Neural cell (in vitro differentiated cells): Measurements from ENCODE around the gene RFC2. TPM values are rescaled to one million over a fixed set of nuclear protein-coding genes. Genes with fewer than 3 reads are reported as not detected.

Experiments
- H2AFZ ChIP-seq: fragments of 200-600, 300-800 bp; sonication (generic), shearing (Covaris generic); 2 replicates; pipeline ENCODE4 v1.6.0; 2014; ENCODE audit warnings: low read depth, mild to moderate bottlenecking, antibody characterized with exemption, low read length, moderate library complexity
- H3F3A ChIP-seq: fragments of 200-600 bp; shearing (Covaris generic); 2 replicates; pipeline ENCODE4 v1.6.1; 2016; ENCODE audit warnings: mild to moderate bottlenecking, moderate library complexity, mixed read lengths, antibody characterized with exemption, low read length; ENCODE audit not compliant: insufficient read depth, poor library complexity, severe bottlenecking
- H3K27ac ChIP-seq: fragments of 200-600, 300-800 bp; sonication (generic), shearing (Covaris generic); 2 replicates; pipeline ENCODE4 v1.5.1; 2014; ENCODE audit warnings: mild to moderate bottlenecking, low read length, moderate library complexity
- H3K27me3 ChIP-seq: fragments of 300-800, 200-600 bp; sonication (generic), shearing (Covaris generic); 2 replicates; pipeline ENCODE4 v1.6.0; 2014; ENCODE audit warnings: mild to moderate bottlenecking, low read depth, low read length, moderate library complexity; ENCODE audit not compliant: insufficient read depth
- H3K36me3 ChIP-seq: fragments of 300-800, 200-600 bp; sonication (generic), shearing (Covaris generic); 2 replicates; pipeline ENCODE4 v1.5.1; 2014; ENCODE audit warnings: mild to moderate bottlenecking, antibody characterized with exemption, low read length, moderate library complexity; ENCODE audit not compliant: insufficient read depth
- H3K4me2 ChIP-seq: fragments of 300-800, 200-600 bp; sonication (generic), shearing (Covaris generic); 2 replicates; pipeline ENCODE4 v1.6.0; 2014; ENCODE audit warnings: mild to moderate bottlenecking, low read length
- H3K4me3 ChIP-seq: fragments of 300-800, 200-600 bp; sonication (generic), shearing (Covaris generic); 2 replicates; pipeline ENCODE4 v1.5.1; 2014; ENCODE audit warnings: mild to moderate bottlenecking, low read length, moderate library complexity
- H3K79me2 ChIP-seq: fragments of 200-600 bp; shearing (Covaris generic); replicated peaks from 2 replicates; pipeline ENCODE4 v1.6.0; 2014; ENCODE audit warnings: mild to moderate bottlenecking, low read length, moderate library complexity; ENCODE audit not compliant: insufficient read depth
- H3K9ac ChIP-seq: fragments of 300-800, 200-600 bp; sonication (generic), shearing (Covaris generic); 2 replicates; pipeline ENCODE4 v1.6.1; 2016; ENCODE audit warnings: mild to moderate bottlenecking, low read length, mixed read lengths
- H3K9me2 ChIP-seq: fragments of 200-600 bp; shearing (Covaris generic); 2 replicates; pipeline ENCODE4 v1.6.1; 2016; ENCODE audit warnings: mild to moderate bottlenecking, low read length, mixed read lengths; ENCODE audit not compliant: insufficient read depth
- H3K9me3 ChIP-seq: fragments of 200-600, 300-800 bp; sonication (generic), shearing (Covaris generic); 2 replicates; pipeline ENCODE4 v1.6.1; 2016; ENCODE audit warnings: mild to moderate bottlenecking, mixed run types, low read length, moderate library complexity, mixed read lengths
- H4K20me1 ChIP-seq: fragments of 200-600 bp; shearing (Covaris generic); 2 replicates; pipeline ENCODE4 v1.6.1; 2016; ENCODE audit warnings: mild to moderate bottlenecking, mixed run types; ENCODE audit not compliant: insufficient read depth
- CTCF ChIP-seq: fragments of 450-650 bp; IDR thresholded peaks from 2 replicates; pipeline ENCODE4 v1.5.1; 2014; ENCODE audit warnings: antibody characterized with exemption, mild to moderate bottlenecking, moderate library complexity; ENCODE audit not compliant: poor library complexity, severe bottlenecking
- EP300 ChIP-seq: fragments of 450-650 bp; conservative IDR thresholded peaks from 2 replicates; pipeline ENCODE4 v1.6.1; 2014; ENCODE audit warnings: antibody characterized with exemption, mild to moderate bottlenecking, moderate library complexity; ENCODE audit not compliant: poor library complexity, severe bottlenecking
- EZH2 ChIP-seq: fragments of 200-600, 300-800 bp; shearing (Covaris generic), sonication (generic); IDR thresholded peaks from 2 replicates; pipeline ENCODE4 v1.6.1; 2014; ENCODE audit warnings: antibody characterized with exemption, low read length, borderline replicate concordance, mild to moderate bottlenecking; ENCODE audit not compliant: insufficient read depth, poor library complexity, severe bottlenecking
- MXI1 ChIP-seq: fragments of 450-650 bp; conservative IDR thresholded peaks from 2 replicates; pipeline ENCODE4 v1.6.1; 2014; ENCODE audit warnings: antibody characterized with exemption, mild to moderate bottlenecking; ENCODE audit not compliant: poor library complexity, severe bottlenecking
- POLR2AphosphoS5 ChIP-seq: IDR thresholded peaks from 2 replicates; pipeline ENCODE4 v1.6.1; 2012
- RAD21 ChIP-seq: fragments of 450-650 bp; conservative IDR thresholded peaks from 2 replicates; pipeline ENCODE4 v1.6.1; 2014; ENCODE audit warnings: antibody characterized with exemption, mild to moderate bottlenecking, moderate library complexity
- REST ChIP-seq: IDR thresholded peaks from 2 replicates; pipeline ENCODE4 v1.6.1; 2012; ENCODE audit warnings: borderline replicate concordance
- SMC3 ChIP-seq: fragments of 450-650 bp; conservative IDR thresholded peaks from 2 replicates; pipeline ENCODE4 v1.6.1; 2014; ENCODE audit warnings: antibody characterized with exemption, mild to moderate bottlenecking, moderate library complexity; ENCODE audit not compliant: poor library complexity
- polyA plus RNA-seq: library from polyadenylated mRNA; depleted of rRNA; stranded (reverse); fragments of >200 nt; gene quantifications from 2 replicates; pipeline ENCODE4 v1.2.3, GENCODE V29; 2014

The RFC2 gene
- polyA plus RNA-seq, 1 donor from 2014 or later = 20.9 TPM

- Histone ChIP-seq H3K27me3 (no peaks in the 10 kb centered on the region), H3K9me2 (no peaks in the 10 kb centered on the region), H3K4me3 (no peak overlapping the region), H3K9me3 (no peaks in the 10 kb centered on the region), H2AFZ (no peak overlapping the region), H4K20me1 (no peaks in the 10 kb centered on the region), H3K79me2 (no peaks in the 10 kb centered on the region), H3K36me3 (no peaks in the 10 kb centered on the region), H3K4me2 (no peak overlapping the region), H3K9ac (no peak overlapping the region), H3F3A (no peaks in the 10 kb centered on the region), H3K27ac (no peak overlapping the region)
- TF ChIP-seq MXI1 (no peak), POLR2AphosphoS5 (no peak), EZH2 (no peak), SMC3 (no peak), REST (no peak), EP300 (no peak)
Observed at GRCh38 chr7:74215921-74216320, 38.3 kb downstream of the RFC2 start.

- Histone ChIP-seq H3K27ac (no peak overlapping the region), H4K20me1 (no peaks in the 10 kb centered on the region), H2AFZ (no peak overlapping the region), H3K9ac (no peak overlapping the region), H3K9me2 (no peaks in the 10 kb centered on the region), H3K79me2 (no peaks in the 10 kb centered on the region), H3K4me2 (no peak overlapping the region), H3K9me3 (no peaks in the 10 kb centered on the region), H3K27me3 (no peaks in the 10 kb centered on the region), H3K36me3 (no peaks in the 10 kb centered on the region), H3K4me3 (no peak overlapping the region), H3F3A (no peaks in the 10 kb centered on the region)
- TF ChIP-seq RAD21 = no peak
- TF ChIP-seq SMC3 = no peak
- no peak for TF ChIP-seq CTCF
- TF ChIP-seq EP300 = no peak
Observed at GRCh38 chr7:74214816-74215630, 39.2 kb downstream of the RFC2 start.
